ENCODE data around the gene SLC2A13. TPM values are rescaled to one million over a fixed set of nuclear protein-coding genes. Genes with fewer than 3 reads are reported as not detected.
A peak's percentile ranks its signal among the peaks of the same experiment; 100 is the strongest.
"Not testable (repeated sequence)": the region's sequence is repeated elsewhere in the genome, so short reads cannot be mapped to it uniquely, and the experiment has no call there.

Gene SLC2A13
- total RNA-seq, 1 donor from 2014 or later: 2.2 TPM

GRCh38 chr12:39922598-39922997 is 183.3 kb downstream of the SLC2A13 start:
- not testable (repeated sequence) for ATAC-seq

- no peak for ATAC-seq
Observed at GRCh38 chr12:39920647-39921046, 185.2 kb downstream of the SLC2A13 start.

- no peak for ATAC-seq
Observed at GRCh38 chr12:39920222-39920621, 185.7 kb downstream of the SLC2A13 start.

- no peak for ATAC-seq
Observed at GRCh38 chr12:39919790-39920189, 186.1 kb downstream of the SLC2A13 start.

GRCh38 chr12:39915249-39915648 is 190.6 kb downstream of the SLC2A13 start:
- no peak for ATAC-seq

- ATAC-seq: peak; percentile 99
Observed at GRCh38 chr12:39912211-39912980, 193.5 kb downstream of the SLC2A13 start.

- ATAC-seq: no peak
Observed at GRCh38 chr12:39906237-39906636, 199.6 kb downstream of the SLC2A13 start.

- ATAC-seq: peak; percentile 64
Observed at GRCh38 chr12:39905152-39905551, 200.7 kb downstream of the SLC2A13 start.

GRCh38 chr12:39902821-39903220 is 203.1 kb downstream of the SLC2A13 start:
- peak; percentile 85 for ATAC-seq

GRCh38 chr12:39897315-39897714 is 208.6 kb downstream of the SLC2A13 start:
- ATAC-seq: no peak

GRCh38 chr12:39893388-39893787 is 212.5 kb downstream of the SLC2A13 start:
- not testable (repeated sequence) for ATAC-seq

- ATAC-seq: no peak
Observed at GRCh38 chr12:39892146-39892545, 213.7 kb downstream of the SLC2A13 start.

- no peak for ATAC-seq
Observed at GRCh38 chr12:39887856-39888255, 218.0 kb downstream of the SLC2A13 start.

- ATAC-seq: no peak
Observed at GRCh38 chr12:39886106-39886505, 219.8 kb downstream of the SLC2A13 start.

- ATAC-seq: no peak
Observed at GRCh38 chr12:39884616-39885125, 221.2 kb downstream of the SLC2A13 start.

- ATAC-seq: no peak
Observed at GRCh38 chr12:39883411-39883810, 222.5 kb downstream of the SLC2A13 start.

GRCh38 chr12:39878753-39879152 is 227.1 kb downstream of the SLC2A13 start:
- no peak for ATAC-seq

- ATAC-seq: no peak
Observed at GRCh38 chr12:39875721-39876120, 230.2 kb downstream of the SLC2A13 start.

GRCh38 chr12:39874785-39875184 is 231.1 kb downstream of the SLC2A13 start:
- no peak for ATAC-seq

- ATAC-seq: no peak
Observed at GRCh38 chr12:39873065-39873464, 232.8 kb downstream of the SLC2A13 start.

- no peak for ATAC-seq
Observed at GRCh38 chr12:39872425-39872824, 233.5 kb downstream of the SLC2A13 start.

- ATAC-seq: no peak
Observed at GRCh38 chr12:39868328-39868725, 237.6 kb downstream of the SLC2A13 start.

GRCh38 chr12:39867631-39868327 is 238.1 kb downstream of the SLC2A13 start:
- no peak for ATAC-seq

GRCh38 chr12:39866135-39866534 is 239.7 kb downstream of the SLC2A13 start:
- no peak for ATAC-seq
